ENCODE data around the gene ATP6V1D. TPM values are rescaled to one million over a fixed set of nuclear protein-coding genes. Genes with fewer than 3 reads are reported as not detected.
A peak's percentile ranks its signal among the peaks of the same experiment; 100 is the strongest.
"Not testable (repeated sequence)": the region's sequence is repeated elsewhere in the genome, so short reads cannot be mapped to it uniquely, and the experiment has no call there.

Gene ATP6V1D
- total RNA-seq (2014; rRNA removed; shearing (Covaris generic); ENCODE audit: low replicate concordance) = 53.2 and 57.7 TPM in 2 replicates

GRCh38 chr14:67359775-67360469 lies at the start of gene ATP6V1D, which contains the start of gene EIF2S1:
Gene ATP6V1D, minus strand, starts transcription at chr14:67359804. Its CDS starts 106 bp downstream, at chr14:67359698.
Gene EIF2S1, plus strand, starts transcription at chr14:67360328. Its CDS starts 4,440 bp downstream, at chr14:67364768.
- H3K36me3 ChIP-seq = peaks cover 29% of the 10 kb centered on the region
- peak; percentile 96 for DNase-seq
- H3K4me3 ChIP-seq = peak within 1 kb of the TSS; percentile 78
- H3K27me3 ChIP-seq = no peaks in the 10 kb centered on the region
- H3K9me3 ChIP-seq = no peaks in the 10 kb centered on the region

GRCh38 chr14:67408122-67408801 lies 48.7 kb upstream of the ATP6V1D start:
- not testable (repeated sequence) for H3K36me3 ChIP-seq, DNase-seq, H3K4me3 ChIP-seq, H3K9me3 ChIP-seq, H3K27me3 ChIP-seq

GRCh38 chr14:67405771-67406170 lies 46.2 kb upstream of the ATP6V1D start:
- Histone ChIP-seq H3K36me3 (no peaks in the 10 kb centered on the region), H3K27me3 (no peaks in the 10 kb centered on the region), H3K4me3 (no peak overlapping the region), H3K9me3 (no peaks in the 10 kb centered on the region)
- no peak for DNase-seq

- DNase-seq = no peak
- H3K36me3 ChIP-seq = no peaks in the 10 kb centered on the region
- no peaks in the 10 kb centered on the region for H3K9me3 ChIP-seq
- no peak overlapping the region for H3K4me3 ChIP-seq
- H3K27me3 ChIP-seq = no peaks in the 10 kb centered on the region
These were observed 40.8 kb upstream of the ATP6V1D start for GRCh38 chr14:67400434-67400833.

- Histone ChIP-seq H3K27me3 (no peaks in the 10 kb centered on the region), H3K4me3 (no peak overlapping the region), H3K36me3 (no peaks in the 10 kb centered on the region), H3K9me3 (no peaks in the 10 kb centered on the region)
- no peak for DNase-seq
These were observed 37.9 kb upstream of the ATP6V1D start for GRCh38 chr14:67397536-67397935.

- no peaks in the 10 kb centered on the region for H3K9me3 ChIP-seq
- no peak for DNase-seq
- no peaks in the 10 kb centered on the region for H3K27me3 ChIP-seq
These were observed 36.9 kb upstream of the ATP6V1D start for GRCh38 chr14:67396381-67396970.

GRCh38 chr14:67395876-67396189 lies 36.2 kb upstream of the ATP6V1D start:
- Histone ChIP-seq H3K4me3 (no peak overlapping the region), H3K9me3 (no peaks in the 10 kb centered on the region), H3K36me3 (no peaks in the 10 kb centered on the region), H3K27me3 (no peaks in the 10 kb centered on the region)
- no peak for DNase-seq

More at GRCh38 chr14:67396381-67396970, 36.9 kb upstream of the ATP6V1D start:
- Histone ChIP-seq H3K4me3 (no peak overlapping the region), H3K36me3 (no peaks in the 10 kb centered on the region)

- Histone ChIP-seq H3K4me3 (no peak overlapping the region), H3K27me3 (no peaks in the 10 kb centered on the region), H3K36me3 (no peaks in the 10 kb centered on the region)
These were observed 35.7 kb upstream of the ATP6V1D start for GRCh38 chr14:67395086-67395875.

GRCh38 chr14:67393689-67394088 lies 34.1 kb upstream of the ATP6V1D start:
- DNase-seq = no peak

More at GRCh38 chr14:67395086-67395875, 35.7 kb upstream of the ATP6V1D start:
- DNase-seq = no peak
- H3K9me3 ChIP-seq = no peaks in the 10 kb centered on the region

GRCh38 chr14:67392800-67393199 lies 33.2 kb upstream of the ATP6V1D start:
- Histone ChIP-seq H3K27me3 (no peaks in the 10 kb centered on the region), H3K9me3 (no peaks in the 10 kb centered on the region), H3K4me3 (no peak overlapping the region), H3K36me3 (no peaks in the 10 kb centered on the region)
- no peak for DNase-seq

More at GRCh38 chr14:67393689-67394088, 34.1 kb upstream of the ATP6V1D start:
- Histone ChIP-seq H3K27me3 (no peaks in the 10 kb centered on the region), H3K9me3 (no peaks in the 10 kb centered on the region), H3K36me3 (no peaks in the 10 kb centered on the region), H3K4me3 (no peak overlapping the region)

GRCh38 chr14:67392123-67392522 lies 32.5 kb upstream of the ATP6V1D start:
- H3K9me3 ChIP-seq = no peaks in the 10 kb centered on the region
- H3K27me3 ChIP-seq = no peaks in the 10 kb centered on the region
- DNase-seq = no peak
- peaks cover under 1% of the 10 kb centered on the region; the same call in 1 of the 2 replicates for H3K36me3 ChIP-seq
- H3K4me3 ChIP-seq = no peak overlapping the region

GRCh38 chr14:67391268-67391667 lies 31.7 kb upstream of the ATP6V1D start:
- H3K27me3 ChIP-seq = no peaks in the 10 kb centered on the region
- H3K4me3 ChIP-seq = no peak overlapping the region
- H3K9me3 ChIP-seq = no peaks in the 10 kb centered on the region
- H3K36me3 ChIP-seq = peaks cover 2% of the 10 kb centered on the region; the same call in 1 of the 2 replicates
- no peak for DNase-seq

- Histone ChIP-seq H3K27me3 (no peaks in the 10 kb centered on the region), H3K36me3 (peaks cover 2% of the 10 kb centered on the region; the same call in 1 of the 2 replicates), H3K4me3 (no peak overlapping the region), H3K9me3 (no peaks in the 10 kb centered on the region)
- DNase-seq = no peak
These were observed 30.4 kb upstream of the ATP6V1D start for GRCh38 chr14:67389811-67390534.

GRCh38 chr14:67389275-67389674 lies 29.7 kb upstream of the ATP6V1D start:
- Histone ChIP-seq H3K36me3 (peaks cover 2% of the 10 kb centered on the region; the same call in 1 of the 2 replicates), H3K9me3 (no peaks in the 10 kb centered on the region), H3K4me3 (no peak overlapping the region), H3K27me3 (no peaks in the 10 kb centered on the region)
- DNase-seq = no peak

GRCh38 chr14:67387195-67387594 lies 27.6 kb upstream of the ATP6V1D start:
- Histone ChIP-seq H3K36me3 (peaks cover 22% of the 10 kb centered on the region), H3K4me3 (no peak overlapping the region), H3K9me3 (no peaks in the 10 kb centered on the region), H3K27me3 (no peaks in the 10 kb centered on the region)
- DNase-seq = no peak

GRCh38 chr14:67385618-67386017 lies 26.0 kb upstream of the ATP6V1D start:
- peaks cover 36% of the 10 kb centered on the region for H3K36me3 ChIP-seq
- H3K9me3 ChIP-seq = no peaks in the 10 kb centered on the region

More at GRCh38 chr14:67385618-67386017, 26.0 kb upstream of the ATP6V1D start:
- no peaks in the 10 kb centered on the region for H3K27me3 ChIP-seq
- H3K4me3 ChIP-seq = no peak overlapping the region
- DNase-seq = no peak

Data from MG63 (cell line).